Measurements from ENCODE around the gene RAX2.

The RAX2 gene

DNA sequence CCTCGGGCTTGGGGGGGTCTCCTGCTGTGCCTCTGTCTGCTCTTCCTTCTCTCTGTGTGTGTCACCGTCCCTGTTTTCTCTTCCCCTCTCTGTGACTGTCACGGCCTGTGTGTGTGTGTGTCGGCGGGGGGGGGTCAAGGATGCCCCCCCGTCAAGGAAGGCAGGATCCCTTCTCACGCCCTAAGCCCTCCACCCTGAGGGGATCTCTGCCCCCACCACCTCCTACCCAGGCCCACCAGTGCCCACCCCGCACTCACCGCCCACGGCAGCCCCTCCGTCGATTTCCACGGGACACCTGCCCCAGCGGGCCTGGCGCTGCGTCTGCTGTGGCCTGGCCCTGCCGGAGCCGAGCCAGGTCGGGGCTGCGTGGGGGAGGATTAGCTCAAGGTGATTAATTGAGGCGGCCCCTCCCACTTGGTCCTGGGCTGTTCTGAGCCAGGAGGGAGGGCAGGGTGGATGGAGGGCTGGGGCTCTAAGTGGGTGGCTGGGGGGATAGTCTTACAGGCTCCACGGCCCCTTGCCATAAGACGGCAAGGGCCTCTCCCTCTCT lies at the start of gene RAX2:
Gene RAX2 (minus strand): TSS at position 323 of the 550 bp plus-strand sequence. CDS start 486 bp downstream, outside the sequence.
- no peak within 1 kb of the TSS for H3K4me2 ChIP-seq (ENCODE audit: insufficient read depth, low read length)
- no peaks in the 10 kb centered on the region for H3K27me3 ChIP-seq (ENCODE audit: insufficient read depth, low read length, poor library complexity)
- no peak within 1 kb of the TSS for H3K27ac ChIP-seq (ENCODE audit: low read length)
- DNase-seq (no peak), ATAC-seq (ENCODE audit: insufficient read depth, low read depth) (no peak)
- H2AFZ ChIP-seq (ENCODE audit: low read depth, low read length) = no peak within 1 kb of the TSS
- H3K9ac ChIP-seq (ENCODE audit: low read depth, low read length) = no peak within 1 kb of the TSS
- H3K4me1 ChIP-seq (ENCODE audit: insufficient read depth, low read length) = no peaks in the 10 kb centered on the region
- no peak within 1 kb of the TSS for H3K4me3 ChIP-seq (ENCODE audit: low read depth in 1 of 2, low read length in 2 of 2)
- peaks cover 21% of the 10 kb centered on the region for H3K36me3 ChIP-seq (ENCODE audit: insufficient read depth, low read length)
- no peaks in the 10 kb centered on the region for H3K79me2 ChIP-seq (ENCODE audit: insufficient read depth, low read length)
- TF ChIP-seq, protein P1, sequence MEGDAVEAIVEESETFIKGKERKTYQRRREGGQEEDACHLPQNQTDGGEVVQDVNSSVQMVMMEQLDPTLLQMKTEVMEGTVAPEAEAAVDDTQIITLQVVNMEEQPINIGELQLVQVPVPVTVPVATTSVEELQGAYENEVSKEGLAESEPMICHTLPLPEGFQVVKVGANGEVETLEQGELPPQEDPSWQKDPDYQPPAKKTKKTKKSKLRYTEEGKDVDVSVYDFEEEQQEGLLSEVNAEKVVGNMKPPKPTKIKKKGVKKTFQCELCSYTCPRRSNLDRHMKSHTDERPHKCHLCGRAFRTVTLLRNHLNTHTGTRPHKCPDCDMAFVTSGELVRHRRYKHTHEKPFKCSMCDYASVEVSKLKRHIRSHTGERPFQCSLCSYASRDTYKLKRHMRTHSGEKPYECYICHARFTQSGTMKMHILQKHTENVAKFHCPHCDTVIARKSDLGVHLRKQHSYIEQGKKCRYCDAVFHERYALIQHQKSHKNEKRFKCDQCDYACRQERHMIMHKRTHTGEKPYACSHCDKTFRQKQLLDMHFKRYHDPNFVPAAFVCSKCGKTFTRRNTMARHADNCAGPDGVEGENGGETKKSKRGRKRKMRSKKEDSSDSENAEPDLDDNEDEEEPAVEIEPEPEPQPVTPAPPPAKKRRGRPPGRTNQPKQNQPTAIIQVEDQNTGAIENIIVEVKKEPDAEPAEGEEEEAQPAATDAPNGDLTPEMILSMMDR (IDR thresholded peaks at IDR 0.05; ENCODE audit: borderline replicate concordance, extremely low read depth, low read length, poor library complexity, severe bottlenecking) = no peak
- TF ChIP-seq EZH2 (IDR thresholded peaks at IDR 0.05; ENCODE audit: borderline replicate concordance, low read depth, low read length, severe bottlenecking) = no peak
- H4K20me1 ChIP-seq (ENCODE audit: insufficient read depth, low read length) = no peaks in the 10 kb centered on the region
- H3K9me3 ChIP-seq (ENCODE audit: insufficient read depth, low read length, severe bottlenecking) = no peaks in the 10 kb centered on the region

DNA sequence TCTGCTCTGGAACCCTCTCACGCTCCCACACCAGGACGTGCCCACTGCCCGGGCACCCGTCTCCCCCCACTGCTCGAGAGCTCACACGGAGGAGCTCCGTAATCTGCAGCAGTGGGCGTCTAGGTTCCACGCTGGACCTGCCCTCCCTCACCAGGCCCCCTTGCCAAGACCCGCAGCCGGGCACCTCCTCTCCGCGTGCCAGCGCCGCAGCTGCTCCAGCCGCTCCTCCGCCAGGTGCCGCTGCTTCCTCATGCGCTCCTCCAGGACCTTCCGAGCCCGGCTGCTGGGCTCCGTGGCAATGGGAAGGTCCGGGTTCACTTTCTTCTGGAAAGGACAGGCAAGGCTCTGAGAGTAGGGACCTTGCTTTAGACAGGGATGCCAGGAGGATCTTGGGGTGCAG lies 49.1 kb upstream of the RAX2 start:
- no peak overlapping the region for H3K27ac ChIP-seq (ENCODE audit: low read length)
- no peaks in the 10 kb centered on the region for H3K79me2 ChIP-seq (ENCODE audit: insufficient read depth, low read length)
- ATAC-seq (ENCODE audit: insufficient read depth, low read depth) = no peak
- peaks cover 6% of the 10 kb centered on the region for H3K4me1 ChIP-seq (ENCODE audit: insufficient read depth, low read length)
- no peak overlapping the region for H2AFZ ChIP-seq (ENCODE audit: low read depth, low read length)
- no peaks in the 10 kb centered on the region for H4K20me1 ChIP-seq (ENCODE audit: insufficient read depth, low read length)
- H3K4me3 ChIP-seq (ENCODE audit: low read depth in 1 of 2, low read length in 2 of 2) = no peak overlapping the region
- DNase-seq = no peak
- no peaks in the 10 kb centered on the region for H3K36me3 ChIP-seq (ENCODE audit: insufficient read depth, low read length)
- H3K4me2 ChIP-seq (ENCODE audit: insufficient read depth, low read length) = no peak overlapping the region
- TF ChIP-seq, protein P1 (IDR thresholded peaks at IDR 0.05; ENCODE audit: borderline replicate concordance, extremely low read depth, low read length, poor library complexity, severe bottlenecking) = no peak
- TF ChIP-seq EZH2 (IDR thresholded peaks at IDR 0.05; ENCODE audit: borderline replicate concordance, low read depth, low read length, severe bottlenecking) = no peak
- no peaks in the 10 kb centered on the region for H3K27me3 ChIP-seq (ENCODE audit: insufficient read depth, low read length, poor library complexity)
- no peaks in the 10 kb centered on the region for H3K9me3 ChIP-seq (ENCODE audit: insufficient read depth, low read length, severe bottlenecking)
- no peak overlapping the region for H3K9ac ChIP-seq (ENCODE audit: low read depth, low read length)

DNA sequence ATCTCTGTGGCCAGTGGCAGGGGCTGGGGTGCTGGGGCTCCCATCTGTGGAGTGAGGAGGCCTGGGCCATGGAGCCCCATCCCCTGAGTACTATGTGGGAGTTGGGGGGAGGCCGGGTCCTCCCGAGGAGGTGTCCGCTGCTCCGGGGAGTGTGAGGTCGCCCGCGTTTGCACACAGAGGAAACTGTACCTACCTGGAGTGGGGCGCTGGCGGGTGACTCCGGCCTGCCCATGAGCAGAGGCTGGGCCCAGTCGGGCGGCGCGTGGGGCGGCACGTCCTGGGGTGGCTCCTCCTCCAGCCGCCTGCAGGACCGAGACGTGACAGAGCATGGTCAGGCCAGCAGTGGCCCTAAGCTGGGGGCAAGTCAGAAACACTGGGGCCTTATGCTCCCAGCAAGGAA lies 48.0 kb upstream of the RAX2 start:
- ATAC-seq (ENCODE audit: insufficient read depth, low read depth) (no peak), DNase-seq (no peak)
- H4K20me1 ChIP-seq (ENCODE audit: insufficient read depth, low read length) = no peaks in the 10 kb centered on the region
- no peak overlapping the region for H3K4me3 ChIP-seq (ENCODE audit: low read depth in 1 of 2, low read length in 2 of 2)
- no peaks in the 10 kb centered on the region for H3K9me3 ChIP-seq (ENCODE audit: insufficient read depth, low read length, severe bottlenecking)
- H3K36me3 ChIP-seq (ENCODE audit: insufficient read depth, low read length) = no peaks in the 10 kb centered on the region
- no peaks in the 10 kb centered on the region for H3K79me2 ChIP-seq (ENCODE audit: insufficient read depth, low read length)
- H3K27me3 ChIP-seq (ENCODE audit: insufficient read depth, low read length, poor library complexity) = no peaks in the 10 kb centered on the region
- no peak for TF ChIP-seq EZH2 (IDR thresholded peaks at IDR 0.05; ENCODE audit: borderline replicate concordance, low read depth, low read length, severe bottlenecking)
- TF ChIP-seq, protein P1 (IDR thresholded peaks at IDR 0.05; ENCODE audit: borderline replicate concordance, extremely low read depth, low read length, poor library complexity, severe bottlenecking) = no peak
- no peak overlapping the region for H3K4me2 ChIP-seq (ENCODE audit: insufficient read depth, low read length)
- H2AFZ ChIP-seq (ENCODE audit: low read depth, low read length) = no peak overlapping the region
- H3K9ac ChIP-seq (ENCODE audit: low read depth, low read length) = no peak overlapping the region
- peaks cover 6% of the 10 kb centered on the region for H3K4me1 ChIP-seq (ENCODE audit: insufficient read depth, low read length)
- H3K27ac ChIP-seq (ENCODE audit: low read length) = no peak overlapping the region

Measured in DND-41 (cell line).